K562 (cell line): ENCODE measurements around the gene HS3ST3B1. TPM values are rescaled to one million over a fixed set of nuclear protein-coding genes. Genes with fewer than 3 reads are reported as not detected.

ENCODE experiments used
- ATAC-seq: fragments of 200-7000 bp; cut with Tn5 transposase; 3 replicates; pipeline ENCODE4 v1.9.1; 2020; ENCODE audit warnings: moderate library complexity
- BruUV-seq: library from RNA; stranded (reverse); fragments of 400-500 nt; replicated peaks from 2 replicates; lab custom pipeline; 2021; lab: Mats Ljungman, UMichigan
- CTCF ChIA-PET: fragments of 300-600 bp; formaldehyde crosslinking; extraction: SDS; loops from one replicate; lab custom pipeline; 2021; ENCODE audit warnings: low intra/inter-chr PET ratio; lab: Yijun Ruan, JAX
- POLR2A ChIA-PET: fragments of 300-600, 350-650 bp; sonication (Branson Sonifier 250); formaldehyde crosslinking; extraction: SDS; loops from one replicate; lab custom pipeline; 2021; ENCODE audit warnings: antibody characterized with exemption, inconsistent platforms; lab: Yijun Ruan, JAX
- DNase-seq, 4 experiments: peaks; one replicate each; pipeline versions ENCODE4 v3.0.0 to v3.0.0-alpha.2; 2011 to 2018; ENCODE audit warnings: low spot score in 3 of 4, mixed read lengths in 3 of 4; ENCODE audit errors: extremely low read depth in 1 of 4
- FAIRE-seq: peaks from 2 replicates; lab custom pipeline; 2011; peaks lifted over from hg19 to GRCh38; lab: Jason Lieb, UNC
- H2AFZ ChIP-seq: 2 replicates; pipeline ENCODE4 v1.6.0; 2011; ENCODE audit warnings: low read depth, low read length, control low read depth, inconsistent platforms
- H3K27ac ChIP-seq: fragments of 200-600 bp; 3 replicates; pipeline ENCODE4 v1.8.0; 2011; ENCODE audit warnings: low read depth, mild to moderate bottlenecking, control low read depth, inconsistent platforms, low read length, moderate library complexity, mixed read lengths; ENCODE audit errors: extremely low read depth
- H3K27me3 ChIP-seq, 2 experiments: fragments of 300-600 bp in 1 of 2; 2 replicates in 1 of 2; 3 replicates in 1 of 2; pipeline versions ENCODE4 v1.6.0 to v1.8.0; 2011; ENCODE audit warnings: inconsistent platforms in 2 of 2, low read length in 2 of 2, mild to moderate bottlenecking in 1 of 2, mixed read lengths in 1 of 2, moderate library complexity in 1 of 2; ENCODE audit not compliant: control insufficient read depth in 2 of 2, insufficient read depth in 2 of 2
- H3K36me3 ChIP-seq: fragments of 300-600 bp; 3 replicates; pipeline ENCODE4 v1.8.0; 2011; ENCODE audit warnings: mild to moderate bottlenecking, low read length, inconsistent platforms; ENCODE audit not compliant: control insufficient read depth, insufficient read depth
- H3K4me1 ChIP-seq, 2 experiments: fragments of 200-600 bp in 1 of 2; replicated peaks in 1 of 2; 2 replicates in 1 of 2; 3 replicates in 1 of 2; pipeline versions ENCODE4 v1.5.1 to v1.8.0; 2011; ENCODE audit warnings: inconsistent platforms in 2 of 2, low read length in 2 of 2, mild to moderate bottlenecking in 1 of 2, mixed read lengths in 1 of 2, moderate library complexity in 1 of 2; ENCODE audit not compliant: control insufficient read depth in 2 of 2, insufficient read depth in 2 of 2
- H3K4me2 ChIP-seq: 2 replicates; pipeline ENCODE4 v1.6.1; 2011; ENCODE audit warnings: low read length, control low read depth, inconsistent platforms, mixed read lengths; ENCODE audit not compliant: insufficient read depth
- H3K4me3 ChIP-seq: fragments of 200-600 bp; sonication (generic), shearing (Covaris generic); 2 replicates; pipeline ENCODE4 v1.5.1; 2016; ENCODE audit warnings: control low read depth, inconsistent platforms
- H3K79me2 ChIP-seq: fragments of 200-600 bp; 3 replicates; pipeline ENCODE4 v1.8.0; 2011; ENCODE audit warnings: low read length, inconsistent platforms; ENCODE audit not compliant: control insufficient read depth, insufficient read depth
- H3K9ac ChIP-seq, 2 experiments: 2 replicates each; pipeline versions ENCODE4 v1.6.0 to v1.6.1; 2011; ENCODE audit warnings: low read depth in 2 of 2, low read length in 2 of 2, control low read depth in 1 of 2, inconsistent platforms in 1 of 2, mild to moderate bottlenecking in 1 of 2, mixed read lengths in 1 of 2; ENCODE audit not compliant: insufficient read depth in 1 of 2
- H3K9me1 ChIP-seq: one replicate; pipeline ENCODE4 v1.6.0; 2011; ENCODE audit warnings: inconsistent platforms, mild to moderate bottlenecking, low read length, moderate library complexity; ENCODE audit not compliant: control insufficient read depth, insufficient read depth
- H3K9me3 ChIP-seq: replicated peaks from 2 replicates; pipeline ENCODE4 v1.5.1; 2011; ENCODE audit warnings: low read depth, low read length, inconsistent platforms; ENCODE audit not compliant: control insufficient read depth, insufficient read depth
- H4K20me1 ChIP-seq: replicated peaks from 2 replicates; pipeline ENCODE4 v1.6.1; 2011; ENCODE audit warnings: low read length, inconsistent platforms, mixed read lengths; ENCODE audit not compliant: control insufficient read depth, insufficient read depth
- ID3 ChIP-seq, 2 experiments: fragments of 250-450 bp in 1 of 2; fragments of 450-650 bp in 1 of 2; sonication (Bioruptor Pico) in 1 of 2; IDR thresholded peaks; 2 replicates each; pipeline versions ENCODE4 v1.6.1 to v1.8.0; 2016 to 2021; ENCODE audit warnings: mild to moderate bottlenecking in 2 of 2, moderate library complexity in 2 of 2, missing compliant biosample characterization in 1 of 2, missing genetic modification characterization in 1 of 2
- MTA3 ChIP-seq: fragments of 450-650 bp; formaldehyde crosslinking; IDR thresholded peaks from 2 replicates; pipeline ENCODE4 v1.6.1; 2017; ENCODE audit warnings: mild to moderate bottlenecking, borderline replicate concordance
- PTBP1 ChIP-seq: fragments of 200-400 bp; formaldehyde crosslinking; IDR thresholded peaks from 2 replicates; pipeline ENCODE4 v1.6.1; 2017; ENCODE audit warnings: low read depth, low read length
- PTTG1 ChIP-seq: fragments of 450-650 bp; IDR thresholded peaks from 2 replicates; pipeline ENCODE4 v1.6.1; 2016; ENCODE audit warnings: low read depth, mild to moderate bottlenecking, missing genetic modification characterization, missing compliant biosample characterization
- RUNX1 ChIP-seq: sonication (generic); IDR thresholded peaks from 2 replicates; pipeline ENCODE4 v1.6.1; 2016; ENCODE audit warnings: antibody characterized with exemption, low read depth
- SREBF2 ChIP-seq: sonication (generic); formaldehyde crosslinking; IDR thresholded peaks from 2 replicates; pipeline ENCODE4 v1.4.0; 2020; ENCODE audit warnings: mild to moderate bottlenecking, missing genetic modification reagents
- ZNF408 ChIP-seq: fragments of 250-450 bp; sonication (Bioruptor Pico); IDR thresholded peaks from 2 replicates; pipeline ENCODE4 v1.4.0; 2020; ENCODE audit warnings: low read depth, mild to moderate bottlenecking, moderate library complexity
- ZNF445 ChIP-seq: fragments of 250-450 bp; sonication (Bioruptor Pico); IDR thresholded peaks from 2 replicates; pipeline ENCODE4 v1.4.0; 2020; ENCODE audit warnings: low read depth, mild to moderate bottlenecking, moderate library complexity
- WGBS: fragments of 100-300 bp; shearing (Covaris generic); methylation state at CpG from one replicate; pipeline ENCODE4 v1.1.6; 2016; ENCODE audit warnings: low coverage, mixed read lengths; ENCODE audit not compliant: insufficient coverage; ENCODE audit errors: missing lambda C conversion rate; 5-methylcytosine and 5-hydroxymethylcytosine counted together
- in situ Hi-C: fragments of 300-500 bp; cut with MboI; formaldehyde crosslinking; loops from 4 replicates; pipeline ENCODE4 v1.15.0; 2018; ENCODE audit warnings: inconsistent platforms, mixed read lengths
- intact Hi-C: fragments of 100-400 bp; cut with micrococcal nuclease; formaldehyde crosslinking; loops from 2 replicates; pipeline ENCODE4 v1.14.2; 2022
- polyA plus RNA-seq, 8 experiments: library from polyadenylated mRNA; depleted of rRNA in 4 of 8; stranded (reverse) in 5 of 8; unstranded in 3 of 8; fragments of >200 nt; fragmentation: Nextera tagmentation in 2 of 8; fragmentation: Illumina TruSeq in 1 of 8; extraction: Ambion mirVana in 2 of 8; extraction: Trizol in 1 of 8; gene quantifications; 2 replicates each; pipeline versions ENCODE4 v1.2.1 to v1.2.3, GENCODE V29; 2011 to 2014; ENCODE audit warnings: inconsistent platforms in 1 of 8, missing spikeins in 1 of 8
- total RNA-seq, 7 experiments: library from RNA; depleted of rRNA in 6 of 7; stranded (reverse); fragments of >200 nt in 6 of 7; fragmentation: Illumina TruSeq in 2 of 7; extraction: Trizol in 2 of 7; gene quantifications; 2 replicates each; pipeline versions ENCODE4 v1.2.1 to v1.2.3, GENCODE V29; 2011 to 2021; ENCODE audit warnings: low replicate concordance in 1 of 7

The HS3ST3B1 gene
- total and polyA plus RNA-seq, 9 of the 15 experiments (the other 6 are each of a cell fraction or from before 2014, with no cell fraction given) = 1.9 to 12.9 (median 3.7) TPM

- H3K79me2 ChIP-seq = no peaks in the 10 kb centered on the region
- ChIA-PET POLR2A (interaction anchor here (1.0 kb wide), 1 partner anchor 17 kb away, joined by 3 read pairs; no protein-coding TSS in a partner anchor), CTCF (no interaction called here)
- H3K9me3 ChIP-seq = no peaks in the 10 kb centered on the region
- ATAC-seq (no peak), FAIRE-seq (no peak), DNase-seq (no peak)
- no peaks in the 10 kb centered on the region for H3K9me1 ChIP-seq
- H2AFZ ChIP-seq = no peak overlapping the region
- in situ Hi-C loops (no loop called here), intact Hi-C loops (no loop called here)
- H3K4me2 ChIP-seq = no peak overlapping the region
- no peaks in the 10 kb centered on the region for H3K36me3 ChIP-seq
- no peaks in the 10 kb centered on the region for H4K20me1 ChIP-seq
- H3K4me3 ChIP-seq = no peak overlapping the region
- no TSS peak for BruUV-seq
- TF ChIP-seq ID3 (CRISPR knock-in tag; IDR thresholded peaks at IDR 0.05) = no peak
- no peak for TF ChIP-seq ID3 (tag; IDR thresholded peaks at IDR 0.05)
- no peak for TF ChIP-seq ZNF445 (CRISPR knock-in tag)
- TF ChIP-seq MTA3 = no peak
- no peak for TF ChIP-seq ZNF408 (CRISPR knock-in tag)
- no peak for TF ChIP-seq SREBF2 (CRISPR knock-in tag)
- TF ChIP-seq PTBP1 = no peak
- TF ChIP-seq RUNX1 = no peak
- TF ChIP-seq PTTG1 (tag) = no peak
- H3K4me1 ChIP-seq = no peaks in the 10 kb centered on the region
- H3K27ac ChIP-seq = no peak overlapping the region
- WGBS = 48% methylated on average over 5 of the region's 5 CpGs
- H3K9ac ChIP-seq = no peak overlapping the region
- no peaks in the 10 kb centered on the region for H3K27me3 ChIP-seq
These were observed 53.1 kb downstream of the HS3ST3B1 start for GRCh38 chr17:14353861-14354474.
